Vagina (tissue), 2 donors: ENCODE data around the gene TSHR. TPM values are rescaled to one million over a fixed set of nuclear protein-coding genes. Genes with fewer than 3 reads are reported as not detected.
"Not testable (repeated sequence)": the region's sequence is repeated elsewhere in the genome, so short reads cannot be mapped to it uniquely, and the experiment has no call there.

Source experiments
- DNase-seq, 2 donors: peaks; one replicate each; pipeline ENCODE4 v3.0.0-alpha.2; 2017; ENCODE audit errors: extremely low spot score in 2 of 2
- H3K27ac ChIP-seq: fragments of 200-600 bp; sonication (generic); one replicate; pipeline ENCODE4 v1.5.1; 2019
- H3K27me3 ChIP-seq: fragments of 200-600 bp; sonication (generic); one replicate; pipeline ENCODE4 v1.5.1; 2019
- H3K36me3 ChIP-seq, 2 donors: fragments of 200-600 bp; sonication (generic); one replicate each; pipeline ENCODE4 v1.5.1; 2017 to 2019
- H3K4me1 ChIP-seq: fragments of 200-600 bp; sonication (generic); one replicate; pipeline ENCODE4 v1.5.1; 2019
- H3K4me3 ChIP-seq, 2 donors: fragments of 200-600 bp; sonication (generic); 1 replicate in 1 of 2; 2 replicates in 1 of 2; pipeline ENCODE4 v1.5.1; 2016 to 2019
- H3K9me3 ChIP-seq: fragments of 200-600 bp; sonication (generic); one replicate; pipeline ENCODE4 v1.5.1; 2019
- POLR2A ChIP-seq, 2 donors: fragments of 450-650 bp; IDR thresholded peaks; one replicate each; pipeline ENCODE4 v1.6.1; 2017; ENCODE audit warnings: antibody characterized with exemption in 2 of 2, mild to moderate bottlenecking in 2 of 2, moderate library complexity in 2 of 2
- POLR2AphosphoS5 ChIP-seq, 2 donors: sonication (generic); formaldehyde crosslinking; IDR thresholded peaks; one replicate each; pipeline ENCODE4 v1.9.0; 2017; ENCODE audit warnings: antibody characterized with exemption in 2 of 2, mild to moderate bottlenecking in 2 of 2, low read depth in 1 of 2; ENCODE audit not compliant: insufficient read depth in 1 of 2
- intact Hi-C: fragments of 100-400 bp; cut with DNase I; formaldehyde crosslinking; loops from one replicate; pipeline ENCODE4 v1.15.1; 2023
- total RNA-seq: library from RNA; depleted of rRNA; stranded (reverse); fragments of >200 nt; gene quantifications from one replicate; pipeline ENCODE4 v1.2.3, GENCODE V29; 2016
- TF ChIP-seq, protein P1 (sequence below), 3 experiments: fragments of 450-650 bp in 2 of 3; fragments of 200-600 bp in 1 of 3; sonication (generic) in 1 of 3; IDR thresholded peaks; one replicate each; pipeline ENCODE4 v1.5.1; 2017 to 2019; ENCODE audit warnings: antibody characterized with exemption in 3 of 3, mild to moderate bottlenecking in 2 of 3, moderate library complexity in 2 of 3

Gene TSHR
- total RNA-seq, 1 donor from 2014 or later = not detected

DNA sequence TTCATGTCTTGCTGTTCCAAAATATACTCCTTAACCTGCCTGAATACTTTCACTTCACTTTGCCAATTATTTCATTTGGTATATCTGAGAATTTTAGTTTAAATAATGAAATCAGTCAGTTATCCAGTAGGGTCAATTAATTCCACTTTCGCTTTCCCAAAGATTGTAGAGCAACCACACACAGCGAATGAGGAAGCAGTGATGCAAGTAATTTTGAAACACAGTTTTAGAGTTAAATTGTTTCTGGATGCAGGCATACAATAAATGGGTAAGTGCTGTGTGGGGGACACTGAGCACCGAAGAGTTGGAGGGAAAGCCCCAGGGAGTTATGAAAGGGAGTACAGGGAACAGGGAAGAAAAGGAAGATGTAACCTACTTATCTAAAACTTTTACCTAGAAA lies 62.8 kb downstream of the TSHR start:
- DNase-seq = no peak
- no peaks in the 10 kb centered on the region for H3K36me3 ChIP-seq
- TF ChIP-seq POLR2A (IDR thresholded peaks at IDR 0.05) (no peak), POLR2AphosphoS5 (IDR thresholded peaks at IDR 0.05; ENCODE audit: insufficient read depth in 1 of 2, low read depth in 1 of 2) (no peak)
- TF ChIP-seq, protein P1, sequence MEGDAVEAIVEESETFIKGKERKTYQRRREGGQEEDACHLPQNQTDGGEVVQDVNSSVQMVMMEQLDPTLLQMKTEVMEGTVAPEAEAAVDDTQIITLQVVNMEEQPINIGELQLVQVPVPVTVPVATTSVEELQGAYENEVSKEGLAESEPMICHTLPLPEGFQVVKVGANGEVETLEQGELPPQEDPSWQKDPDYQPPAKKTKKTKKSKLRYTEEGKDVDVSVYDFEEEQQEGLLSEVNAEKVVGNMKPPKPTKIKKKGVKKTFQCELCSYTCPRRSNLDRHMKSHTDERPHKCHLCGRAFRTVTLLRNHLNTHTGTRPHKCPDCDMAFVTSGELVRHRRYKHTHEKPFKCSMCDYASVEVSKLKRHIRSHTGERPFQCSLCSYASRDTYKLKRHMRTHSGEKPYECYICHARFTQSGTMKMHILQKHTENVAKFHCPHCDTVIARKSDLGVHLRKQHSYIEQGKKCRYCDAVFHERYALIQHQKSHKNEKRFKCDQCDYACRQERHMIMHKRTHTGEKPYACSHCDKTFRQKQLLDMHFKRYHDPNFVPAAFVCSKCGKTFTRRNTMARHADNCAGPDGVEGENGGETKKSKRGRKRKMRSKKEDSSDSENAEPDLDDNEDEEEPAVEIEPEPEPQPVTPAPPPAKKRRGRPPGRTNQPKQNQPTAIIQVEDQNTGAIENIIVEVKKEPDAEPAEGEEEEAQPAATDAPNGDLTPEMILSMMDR (IDR thresholded peaks at IDR 0.05) = no peak
- H3K4me3 ChIP-seq = no peak overlapping the region
- H3K27me3 ChIP-seq = no peaks in the 10 kb centered on the region
- no peaks in the 10 kb centered on the region for H3K9me3 ChIP-seq
- no peak overlapping the region for H3K27ac ChIP-seq
- intact Hi-C loops = no loop called here
- peaks cover 12% of the 10 kb centered on the region for H3K4me1 ChIP-seq

DNA sequence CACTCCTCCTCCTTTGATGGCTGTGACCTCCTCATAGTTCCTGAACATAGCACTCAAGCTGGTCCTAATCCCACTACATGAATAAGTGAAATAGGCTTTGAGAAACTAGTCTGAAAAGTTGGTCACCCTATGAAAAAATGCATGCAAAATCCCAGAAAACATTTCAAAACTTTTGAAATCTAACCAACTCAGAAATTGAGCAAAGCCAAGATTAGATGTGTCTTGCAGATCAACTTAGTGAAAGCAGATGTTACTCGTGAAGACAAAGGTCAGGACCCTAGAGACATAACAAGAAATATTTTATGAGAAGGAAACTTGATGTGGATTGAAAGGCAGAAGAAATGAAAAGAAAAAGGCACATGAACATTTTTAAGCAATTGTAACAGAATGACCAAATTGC lies 63.3 kb downstream of the TSHR start:
- Histone ChIP-seq H3K4me1 (peaks cover 12% of the 10 kb centered on the region), H3K27ac (no peak overlapping the region)

DNA sequence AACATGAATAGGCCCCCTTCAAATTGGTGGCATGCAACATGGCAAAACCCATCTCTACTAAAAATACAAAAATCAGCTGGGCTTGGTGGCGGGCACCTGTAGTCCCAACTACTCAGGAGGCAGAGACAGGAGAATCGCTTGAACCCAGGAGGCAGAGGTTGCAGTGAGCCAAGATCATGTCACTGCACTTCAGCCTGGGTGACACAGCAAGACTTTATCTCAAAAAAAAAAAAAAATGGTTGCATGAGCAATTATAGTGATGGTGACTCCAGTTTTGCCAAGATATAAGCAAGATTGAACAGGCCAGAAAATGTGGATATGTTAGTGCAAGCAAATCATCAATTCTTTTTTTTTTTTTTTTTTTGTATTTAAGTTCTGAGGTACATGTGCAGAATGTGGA lies 63.7 kb downstream of the TSHR start:
- H3K9me3 ChIP-seq, H3K27ac ChIP-seq, H3K36me3 ChIP-seq, H3K4me3 ChIP-seq, DNase-seq, intact Hi-C loops, H3K27me3 ChIP-seq: not testable (repeated sequence)
- peaks cover 12% of the 10 kb centered on the region for H3K4me1 ChIP-seq

More for the DNA sequence above, 63.3 kb downstream of the TSHR start:
- Histone ChIP-seq H3K36me3 (no peaks in the 10 kb centered on the region), H3K27me3 (no peaks in the 10 kb centered on the region), H3K4me3 (no peak overlapping the region), H3K9me3 (no peaks in the 10 kb centered on the region)
- intact Hi-C loops = no loop called here
- no peak for DNase-seq
- TF ChIP-seq, protein P1 (IDR thresholded peaks at IDR 0.05) = no peak

DNA sequence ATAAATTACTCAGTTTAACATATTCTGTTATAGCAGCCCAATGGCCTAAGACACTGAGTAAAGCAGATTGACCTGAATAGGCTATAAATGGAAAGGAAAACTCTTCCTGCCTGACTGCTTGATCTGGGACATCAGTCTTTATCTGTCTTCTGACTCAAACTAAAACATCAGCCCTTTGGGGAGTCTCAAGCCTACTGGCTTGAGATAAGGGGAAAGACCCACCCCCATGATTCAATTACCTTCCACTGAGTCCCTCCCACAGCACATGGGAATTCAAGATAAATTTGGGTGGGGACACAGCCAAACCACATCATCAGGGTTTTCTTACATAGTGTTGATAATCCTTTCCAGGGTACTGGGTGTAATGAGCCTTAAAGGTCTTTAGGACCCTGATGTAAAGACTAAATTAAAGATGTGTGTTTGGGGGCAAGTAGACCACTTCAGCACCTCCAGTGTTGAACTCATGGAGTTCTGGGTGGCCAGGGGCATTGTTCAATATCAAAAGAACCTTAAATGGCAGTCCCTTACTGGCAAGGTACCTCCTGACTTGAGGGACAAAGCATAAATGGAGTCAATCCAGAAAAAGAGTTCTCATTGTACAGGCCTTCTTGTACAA lies 67.8 kb downstream of the TSHR start:
- no peaks in the 10 kb centered on the region for H3K27me3 ChIP-seq
- no peak overlapping the region for H3K27ac ChIP-seq
- H3K36me3 ChIP-seq = no peaks in the 10 kb centered on the region
- DNase-seq = no peak
- H3K9me3 ChIP-seq = no peaks in the 10 kb centered on the region
- peaks cover 8% of the 10 kb centered on the region for H3K4me1 ChIP-seq
- TF ChIP-seq POLR2A (IDR thresholded peaks at IDR 0.05) (no peak), POLR2AphosphoS5 (IDR thresholded peaks at IDR 0.05; ENCODE audit: insufficient read depth in 1 of 2, low read depth in 1 of 2) (no peak)
- TF ChIP-seq, protein P1 (IDR thresholded peaks at IDR 0.05) = no peak
- no peak overlapping the region for H3K4me3 ChIP-seq
- intact Hi-C loops = no loop called here

DNA sequence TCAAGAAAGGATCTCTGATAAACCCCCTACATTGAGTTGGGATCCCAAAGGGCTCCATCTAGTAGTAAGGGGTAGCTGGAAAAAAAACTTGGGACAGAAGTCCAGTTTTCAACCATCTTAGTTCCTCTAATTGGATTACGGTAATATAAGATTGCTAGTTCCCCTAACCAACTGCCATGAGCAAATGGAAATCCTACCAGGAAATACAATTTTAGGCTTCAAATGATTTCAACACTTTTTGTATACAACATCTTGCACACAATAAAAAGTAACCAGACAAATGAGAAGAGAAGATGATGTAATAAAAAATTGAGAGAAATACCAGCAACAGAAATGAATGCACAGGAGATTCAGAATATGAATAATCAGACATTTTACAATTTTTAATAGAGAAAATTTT lies 73.0 kb downstream of the TSHR start:
- H3K4me3 ChIP-seq = no peak overlapping the region
- TF ChIP-seq POLR2A (IDR thresholded peaks at IDR 0.05) = no peak
- TF ChIP-seq, protein P1 (IDR thresholded peaks at IDR 0.05) = no peak
- no peak for TF ChIP-seq POLR2AphosphoS5 (IDR thresholded peaks at IDR 0.05; ENCODE audit: insufficient read depth in 1 of 2, low read depth in 1 of 2)
- intact Hi-C loops = no loop called here
- H3K4me1 ChIP-seq = no peaks in the 10 kb centered on the region
- no peaks in the 10 kb centered on the region for H3K27me3 ChIP-seq
- no peak overlapping the region for H3K27ac ChIP-seq
- no peaks in the 10 kb centered on the region for H3K9me3 ChIP-seq
- no peak for DNase-seq
- no peaks in the 10 kb centered on the region for H3K36me3 ChIP-seq
